Activated CD8-positive, alpha-beta T cell treated with anti-CD3 and anti-CD28 coated beads for 36 hours (primary cell): ENCODE measurements around the gene SARNP. TPM values are rescaled to one million over a fixed set of nuclear protein-coding genes. Genes with fewer than 3 reads are reported as not detected.
"Not testable (repeated sequence)": the region's sequence is repeated elsewhere in the genome, so short reads cannot be mapped to it uniquely, and the experiment has no call there.

ENCODE experiments used
- ATAC-seq: fragments of 200-7000 bp; cut with Tn5 transposase; one replicate; pipeline ENCODE4 v1.10.0; 2021; ENCODE audit warnings: mild to moderate bottlenecking, moderate library complexity
- CTCF ChIA-PET: fragments of 350-600 bp; sonication (Branson Sonifier 250); formaldehyde crosslinking; loops from one replicate; lab custom pipeline; 2021; ENCODE audit warnings: antibody characterized with exemption; lab: Charles Lee
- POLR2A ChIA-PET: fragments of 350-600 bp; sonication (Branson Sonifier 250); formaldehyde crosslinking; loops from one replicate; lab custom pipeline; 2021; ENCODE audit warnings: antibody characterized with exemption; lab: Charles Lee
- DNase-seq: peaks from one replicate; pipeline ENCODE4 v3.0.0-alpha.2; 2020
- H3K27ac Mint-ChIP-seq: one replicate; pipeline ENCODE4 v1.8.0; 2021; ENCODE audit warnings: mild to moderate bottlenecking, mixed read lengths
- H3K27me3 Mint-ChIP-seq: one replicate; pipeline ENCODE4 v1.8.0; 2021; ENCODE audit warnings: mixed read lengths
- H3K36me3 Mint-ChIP-seq: one replicate; pipeline ENCODE4 v1.8.0; 2021; ENCODE audit warnings: low read depth, mixed read lengths
- H3K4me1 Mint-ChIP-seq: one replicate; pipeline ENCODE4 v1.8.0; 2021; ENCODE audit warnings: low read depth, mixed read lengths
- H3K4me3 Mint-ChIP-seq: one replicate; pipeline ENCODE4 v1.8.0; 2021; ENCODE audit warnings: mild to moderate bottlenecking, moderate library complexity, mixed read lengths
- H3K9me3 Mint-ChIP-seq: one replicate; pipeline ENCODE4 v1.8.0; 2021; ENCODE audit warnings: mixed read lengths
- CTCF ChIP-seq: fragments of 200-600 bp; IDR thresholded peaks from one replicate; pipeline ENCODE4 v1.8.0; 2022; ENCODE audit warnings: antibody characterized with exemption, mild to moderate bottlenecking
- intact Hi-C: fragments of 100-400 bp; cut with micrococcal nuclease; formaldehyde crosslinking; loops from one replicate; pipeline ENCODE4 v1.10.0; 2022
- total RNA-seq, 2 experiments: library from RNA; stranded (reverse); gene quantifications; one replicate each; pipeline ENCODE4 v1.2.3, GENCODE V29; 2021

SARNP gene
- total RNA-seq: 10 to 100 TPM; 93.9 to 94.0 TPM

- ATAC-seq: peak; percentile 97
- Mint-ChIP-seq H3K4me3 (no peak within 1 kb of the TSS), H3K27me3 (no peaks in the 10 kb centered on the region), H3K4me1 (peaks cover 40% of the 10 kb centered on the region), H3K36me3 (peaks cover 30% of the 10 kb centered on the region), H3K9me3 (no peaks in the 10 kb centered on the region), H3K27ac (no peak within 1 kb of the TSS)
- no peak for TF ChIP-seq CTCF
- ChIA-PET CTCF (interaction anchor here (0.7 to 4.7 kb wide), 16 partner anchors 9 to 194 kb away, joined by 3 to 34 read pairs (median 6); partner anchors contain the start of genes DNAJC14, PYM1 and RAB5B), POLR2A (interaction anchor here (0.7 to 6.0 kb wide), 12 partner anchors 11 to 123 kb away, joined by 3 to 60 read pairs (median 4); partner anchors contain the start of genes DGKA, DNAJC14 and PYM1)
- DNase-seq: peak; percentile 99
- intact Hi-C loops: loop anchor here (5.0 kb wide), 1 partner anchor 80 kb away; no protein-coding TSS in a partner anchor
These were observed at the start of gene SARNP, which contains the start of gene ORMDL2 for GRCh38 chr12:55817345-55818139. TSS of gene SARNP (minus strand) at chr12:55817724. CDS start at chr12:55817701, 23 bp downstream. TSS of gene ORMDL2 (plus strand) at chr12:55818041. CDS start at chr12:55819000, 959 bp downstream.

- H3K36me3 Mint-ChIP-seq, H3K9me3 Mint-ChIP-seq, H3K4me3 Mint-ChIP-seq, DNase-seq, H3K27me3 Mint-ChIP-seq, H3K4me1 Mint-ChIP-seq, H3K27ac Mint-ChIP-seq, CTCF ChIA-PET, intact Hi-C loops, ATAC-seq: not testable (repeated sequence)
- POLR2A ChIA-PET: interaction anchor here (0.6 to 2.1 kb wide), 3 partner anchors 14 to 28 kb away, joined by 3 to 4 read pairs (median 3); no protein-coding TSS in a partner anchor
These were observed 49.0 kb upstream of the SARNP start for GRCh38 chr12:55866454-55867004.

DNA sequence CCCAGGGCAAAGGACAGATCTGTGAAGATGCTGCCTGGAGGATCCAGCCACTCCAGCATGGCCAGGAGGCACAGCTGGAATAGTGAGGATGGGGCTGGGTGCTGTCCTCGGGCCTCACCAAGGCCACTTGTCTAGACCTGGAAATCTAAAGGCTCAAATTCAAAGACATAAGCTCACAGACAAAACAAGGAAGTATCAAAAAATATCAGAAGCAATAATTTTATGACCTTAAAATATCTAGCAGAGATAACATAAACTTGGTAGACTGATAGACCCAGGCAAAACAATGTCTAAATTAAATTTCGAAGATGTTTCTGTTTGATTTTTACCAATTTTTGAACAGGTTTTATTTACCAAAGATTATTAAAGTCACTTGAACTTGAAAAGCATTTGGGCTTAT lies 47.8 kb upstream of the SARNP start:
- Mint-ChIP-seq H3K36me3 (peaks cover 2% of the 10 kb centered on the region), H3K27ac (no peak overlapping the region), H3K4me3 (no peak overlapping the region), H3K4me1 (no peaks in the 10 kb centered on the region), H3K9me3 (peaks cover 3% of the 10 kb centered on the region), H3K27me3 (no peaks in the 10 kb centered on the region)
- ChIA-PET POLR2A (no interaction called here), CTCF (interaction anchor here (1.2 kb wide), 1 partner anchor 9 kb away, joined by 3 read pairs; no protein-coding TSS in a partner anchor)
- intact Hi-C loops: no loop called here
- ATAC-seq (no peak), DNase-seq (no peak)
- no peak for TF ChIP-seq CTCF

- H3K4me3 Mint-ChIP-seq, H3K9me3 Mint-ChIP-seq, H3K4me1 Mint-ChIP-seq, DNase-seq, ATAC-seq, H3K27ac Mint-ChIP-seq, H3K36me3 Mint-ChIP-seq, intact Hi-C loops, H3K27me3 Mint-ChIP-seq: not testable (repeated sequence)
- ChIA-PET POLR2A (interaction anchor here (0.8 kb wide), 1 partner anchor 110 kb away, joined by 4 read pairs; no protein-coding TSS in a partner anchor), CTCF (interaction anchor here (0.7 kb wide), 1 partner anchor 63 kb away, joined by 3 read pairs; no protein-coding TSS in a partner anchor)
These were observed 45.4 kb upstream of the SARNP start for GRCh38 chr12:55862931-55863330.

DNA sequence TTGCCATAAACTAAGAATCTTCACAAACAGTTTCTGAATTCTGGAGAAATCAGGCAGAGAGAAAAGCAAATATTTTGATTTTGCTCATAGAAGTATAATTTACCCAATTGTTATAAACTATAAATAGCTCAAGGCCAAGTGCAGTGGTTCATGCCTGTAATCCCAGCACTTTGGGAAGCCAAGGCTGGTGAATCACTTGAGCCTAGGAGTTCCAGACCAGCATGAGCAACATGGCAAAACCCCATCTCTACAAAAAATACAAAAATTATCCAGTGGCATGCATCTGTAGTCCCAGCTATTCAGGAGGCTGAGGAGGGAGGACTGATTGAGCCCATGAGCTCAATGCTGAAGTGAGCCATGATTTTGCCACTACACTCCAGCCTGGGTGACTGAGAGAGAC lies 44.8 kb upstream of the SARNP start:
- H3K4me1 Mint-ChIP-seq: no peaks in the 10 kb centered on the region
- ATAC-seq (no peak), DNase-seq (no peak)
- peaks cover 2% of the 10 kb centered on the region for H3K36me3 Mint-ChIP-seq
- H3K4me3 Mint-ChIP-seq: no peak overlapping the region
- no peak overlapping the region for H3K27ac Mint-ChIP-seq
- H3K27me3 Mint-ChIP-seq: no peaks in the 10 kb centered on the region
- no peak for TF ChIP-seq CTCF
- CTCF ChIA-PET: interaction anchor here (0.7 kb wide), 1 partner anchor 64 kb away, joined by 3 read pairs; no protein-coding TSS in a partner anchor
- H3K9me3 Mint-ChIP-seq: peaks cover 3% of the 10 kb centered on the region
- POLR2A ChIA-PET: interaction anchor here (0.8 kb wide), 1 partner anchor 111 kb away, joined by 4 read pairs; no protein-coding TSS in a partner anchor
- intact Hi-C loops: no loop called here
